PC-9 (cell line): ENCODE measurements around the gene RAD51D. TPM values are rescaled to one million over a fixed set of nuclear protein-coding genes. Genes with fewer than 3 reads are reported as not detected.

ENCODE experiments used
- BruUV-seq: library from RNA; stranded (reverse); fragments of 400-500 nt; replicated peaks from 2 replicates; lab custom pipeline; 2021; lab: Mats Ljungman, UMichigan
- CTCF ChIA-PET: fragments of 300-600 bp; sonication (Branson Sonifier 250); formaldehyde crosslinking; loops from one replicate; lab custom pipeline; 2022; ENCODE audit warnings: antibody characterized with exemption; lab: Charles Lee
- POLR2A ChIA-PET: fragments of 300-600 bp; sonication (Branson Sonifier 250); formaldehyde crosslinking; loops from one replicate; lab custom pipeline; 2022; ENCODE audit warnings: antibody characterized with exemption; ENCODE audit not compliant: unreplicated experiment; lab: Charles Lee
- DNase-seq, 2 experiments: peaks; one replicate each; pipeline versions ENCODE4 v3.0.0 to v3.0.0-alpha.2; 2015 to 2022; ENCODE audit warnings: mixed read lengths in 1 of 2
- H2AFZ ChIP-seq: fragments of 200-600 bp; sonication (generic); 2 replicates; pipeline ENCODE4 v1.8.1; 2017; ENCODE audit warnings: antibody characterized with exemption
- H3F3A ChIP-seq: fragments of 200-600 bp; sonication (generic); 2 replicates; pipeline ENCODE4 v1.8.1; 2017; ENCODE audit warnings: antibody characterized with exemption, mild to moderate bottlenecking, low read depth; ENCODE audit not compliant: insufficient read depth
- H3K27ac ChIP-seq: fragments of 200-600 bp; sonication (generic); 2 replicates; pipeline ENCODE4 v1.6.1; 2016; ENCODE audit warnings: mixed run types
- H3K27me3 ChIP-seq: fragments of 200-600 bp; sonication (generic); 2 replicates; pipeline ENCODE4 v1.6.1; 2016; ENCODE audit warnings: low read depth, mixed run types; ENCODE audit not compliant: insufficient read depth
- H3K36me3 ChIP-seq: fragments of 200-600 bp; sonication (generic); 2 replicates; pipeline ENCODE4 v1.6.1; 2016; ENCODE audit warnings: low read depth, mixed run types
- H3K4me1 ChIP-seq: fragments of 200-600 bp; sonication (generic); replicated peaks from 2 replicates; pipeline ENCODE4 v1.6.1; 2016; ENCODE audit warnings: mixed run types; ENCODE audit not compliant: insufficient read depth
- H3K4me2 ChIP-seq: fragments of 200-600 bp; sonication (generic); 2 replicates; pipeline ENCODE4 v1.6.1; 2017; ENCODE audit warnings: mixed run types
- H3K4me3 ChIP-seq: fragments of 200-600 bp; sonication (generic); 2 replicates; pipeline ENCODE4 v1.6.1; 2016; ENCODE audit warnings: mixed run types
- H3K79me2 ChIP-seq: fragments of 200-600 bp; sonication (generic); 2 replicates; pipeline ENCODE4 v1.6.1; 2017; ENCODE audit warnings: low read depth, mixed run types
- H3K9me2 ChIP-seq: fragments of 200-600 bp; sonication (generic); 2 replicates; pipeline ENCODE4 v1.8.1; 2017; ENCODE audit warnings: mild to moderate bottlenecking; ENCODE audit not compliant: insufficient read depth
- H3K9me3 ChIP-seq: fragments of 200-600 bp; sonication (generic); 2 replicates; pipeline ENCODE4 v1.8.1; 2016; ENCODE audit warnings: low read depth; ENCODE audit not compliant: insufficient read depth
- H4K20me1 ChIP-seq: fragments of 200-600 bp; sonication (generic); 2 replicates; pipeline ENCODE4 v1.8.1; 2017; ENCODE audit not compliant: insufficient read depth
- EZH2 ChIP-seq: fragments of 200-600 bp; sonication (generic); IDR thresholded peaks from 2 replicates; pipeline ENCODE4 v1.8.0; 2017; ENCODE audit warnings: antibody characterized with exemption, low read depth
- intact Hi-C: fragments of 100-400 bp; cut with micrococcal nuclease; formaldehyde crosslinking; loops from one replicate; pipeline ENCODE4 v1.10.0; 2022; ENCODE audit not compliant: unreplicated experiment
- total RNA-seq: library from RNA; stranded (reverse); gene quantifications from 2 replicates; pipeline ENCODE4 v1.2.3, GENCODE V29; 2021
- TF ChIP-seq, protein P1 (sequence below): fragments of 200-600 bp; sonication (generic); conservative IDR thresholded peaks from 2 replicates; pipeline ENCODE4 v1.6.1; 2017; ENCODE audit warnings: mixed run types, antibody characterized with exemption, mild to moderate bottlenecking, moderate library complexity

The RAD51D gene
- total RNA-seq, 1 experiment from 2014 or later: 7.8 TPM

- DNase-seq: no peak
- Histone ChIP-seq H3K4me1 (no peaks in the 10 kb centered on the region), H3K79me2 (no peaks in the 10 kb centered on the region), H4K20me1 (no peaks in the 10 kb centered on the region), H3K27ac (no peak overlapping the region), H3K36me3 (no peaks in the 10 kb centered on the region), H2AFZ (no peak overlapping the region), H3K4me3 (no peak overlapping the region), H3K27me3 (peaks cover 32% of the 10 kb centered on the region), H3K9me2 (no peaks in the 10 kb centered on the region), H3F3A (no peaks in the 10 kb centered on the region), H3K9me3 (no peaks in the 10 kb centered on the region), H3K4me2 (no peak overlapping the region)
- intact Hi-C loops: no loop called here
- TF ChIP-seq, protein P1, sequence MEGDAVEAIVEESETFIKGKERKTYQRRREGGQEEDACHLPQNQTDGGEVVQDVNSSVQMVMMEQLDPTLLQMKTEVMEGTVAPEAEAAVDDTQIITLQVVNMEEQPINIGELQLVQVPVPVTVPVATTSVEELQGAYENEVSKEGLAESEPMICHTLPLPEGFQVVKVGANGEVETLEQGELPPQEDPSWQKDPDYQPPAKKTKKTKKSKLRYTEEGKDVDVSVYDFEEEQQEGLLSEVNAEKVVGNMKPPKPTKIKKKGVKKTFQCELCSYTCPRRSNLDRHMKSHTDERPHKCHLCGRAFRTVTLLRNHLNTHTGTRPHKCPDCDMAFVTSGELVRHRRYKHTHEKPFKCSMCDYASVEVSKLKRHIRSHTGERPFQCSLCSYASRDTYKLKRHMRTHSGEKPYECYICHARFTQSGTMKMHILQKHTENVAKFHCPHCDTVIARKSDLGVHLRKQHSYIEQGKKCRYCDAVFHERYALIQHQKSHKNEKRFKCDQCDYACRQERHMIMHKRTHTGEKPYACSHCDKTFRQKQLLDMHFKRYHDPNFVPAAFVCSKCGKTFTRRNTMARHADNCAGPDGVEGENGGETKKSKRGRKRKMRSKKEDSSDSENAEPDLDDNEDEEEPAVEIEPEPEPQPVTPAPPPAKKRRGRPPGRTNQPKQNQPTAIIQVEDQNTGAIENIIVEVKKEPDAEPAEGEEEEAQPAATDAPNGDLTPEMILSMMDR: no peak
- TF ChIP-seq EZH2: no peak
- ChIA-PET POLR2A (no interaction called here), CTCF (no interaction called here)
- BruUV-seq: no TSS peak
Observed at GRCh38 chr17:35166526-35166925, 46.9 kb upstream of the RAD51D start.

- Histone ChIP-seq H4K20me1 (no peaks in the 10 kb centered on the region), H3K4me3 (no peak overlapping the region), H3K4me1 (no peaks in the 10 kb centered on the region), H3K9me3 (no peaks in the 10 kb centered on the region), H3K4me2 (no peak overlapping the region), H2AFZ (no peak overlapping the region), H3F3A (no peaks in the 10 kb centered on the region), H3K9me2 (no peaks in the 10 kb centered on the region), H3K36me3 (no peaks in the 10 kb centered on the region), H3K79me2 (no peaks in the 10 kb centered on the region), H3K27ac (no peak overlapping the region), H3K27me3 (peaks cover 49% of the 10 kb centered on the region)
- intact Hi-C loops: no loop called here
- CTCF ChIA-PET: no interaction called here
- BruUV-seq: no TSS peak
- DNase-seq: no peak
- POLR2A ChIA-PET: no interaction called here
- TF ChIP-seq EZH2: no peak
- TF ChIP-seq, protein P1: no peak
Observed at GRCh38 chr17:35164716-35165115, 45.1 kb upstream of the RAD51D start.

DNA sequence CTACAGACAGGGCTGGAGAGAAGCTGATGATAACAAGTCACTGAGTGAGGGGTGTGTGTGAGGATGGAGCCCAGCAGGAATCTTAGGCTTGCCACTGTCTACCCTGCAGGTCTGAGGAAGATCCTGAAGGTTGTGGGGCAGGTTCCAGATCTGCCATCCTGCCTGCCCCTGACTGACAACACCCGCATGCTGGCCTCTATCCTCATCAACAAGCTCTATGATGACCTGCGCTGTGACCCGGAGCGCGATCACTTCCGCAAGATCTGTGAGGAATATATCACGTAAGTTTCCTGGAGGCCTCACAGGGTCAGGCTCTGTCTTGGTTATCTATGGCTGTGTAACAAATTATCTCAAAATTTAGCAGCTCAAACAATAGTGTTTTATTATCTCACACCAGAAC lies 44.2 kb upstream of the RAD51D start:
- H3K9me3 ChIP-seq: no peaks in the 10 kb centered on the region
- intact Hi-C loops: no loop called here
- H3K4me1 ChIP-seq: no peaks in the 10 kb centered on the region
- no peak overlapping the region for H3K4me3 ChIP-seq
- peaks cover 57% of the 10 kb centered on the region for H3K27me3 ChIP-seq
- H3K9me2 ChIP-seq: no peaks in the 10 kb centered on the region
- BruUV-seq: no TSS peak
- H3K27ac ChIP-seq: no peak overlapping the region
- H3K79me2 ChIP-seq: no peaks in the 10 kb centered on the region
- DNase-seq: no peak
- no peak overlapping the region for H3K4me2 ChIP-seq
- ChIA-PET POLR2A (no interaction called here), CTCF (no interaction called here)
- H3K36me3 ChIP-seq: no peaks in the 10 kb centered on the region
- no peak overlapping the region for H2AFZ ChIP-seq
- no peaks in the 10 kb centered on the region for H3F3A ChIP-seq
- H4K20me1 ChIP-seq: no peaks in the 10 kb centered on the region
- TF ChIP-seq, protein P1: no peak
- no peak for TF ChIP-seq EZH2
